GM23338 (cell line): ENCODE results near the gene RPH3AL.

Source experiments
- CREB1 ChIP-seq: fragments of 250-450 bp; sonication (Bioruptor Pico); IDR thresholded peaks from 2 replicates; pipeline ENCODE4 v1.5.0; 2020; ENCODE audit warnings: low read depth, mild to moderate bottlenecking, moderate library complexity
- EZH2 ChIP-seq: fragments of 200-600 bp; sonication (generic); IDR thresholded peaks from one replicate; pipeline ENCODE4 v1.8.0; 2017; ENCODE audit warnings: antibody characterized with exemption, mild to moderate bottlenecking, low read depth; ENCODE audit not compliant: unreplicated experiment
- NANOG ChIP-seq: IDR thresholded peaks from 2 replicates; pipeline ENCODE4 v1.6.1; 2016; ENCODE audit warnings: antibody characterized with exemption, borderline replicate concordance
- POLR2AphosphoS5 ChIP-seq: IDR thresholded peaks from 2 replicates; pipeline ENCODE4 v1.6.1; 2016; ENCODE audit warnings: antibody characterized with exemption, low read depth
- TF ChIP-seq, protein P1 (sequence below), 2 experiments: fragments of 200-600 bp in 1 of 2; sonication (generic) in 1 of 2; conservative IDR thresholded peaks; 2 replicates each; pipeline versions ENCODE4 v1.5.1 to v1.6.1; 2016 to 2017; ENCODE audit warnings: antibody characterized with exemption in 2 of 2, low read depth in 2 of 2, mild to moderate bottlenecking in 2 of 2, moderate library complexity in 1 of 2
- TF ChIP-seq, protein P2 (sequence below): IDR thresholded peaks from 2 replicates; pipeline ENCODE4 v1.6.1; 2016; ENCODE audit warnings: antibody characterized with exemption

DNA sequence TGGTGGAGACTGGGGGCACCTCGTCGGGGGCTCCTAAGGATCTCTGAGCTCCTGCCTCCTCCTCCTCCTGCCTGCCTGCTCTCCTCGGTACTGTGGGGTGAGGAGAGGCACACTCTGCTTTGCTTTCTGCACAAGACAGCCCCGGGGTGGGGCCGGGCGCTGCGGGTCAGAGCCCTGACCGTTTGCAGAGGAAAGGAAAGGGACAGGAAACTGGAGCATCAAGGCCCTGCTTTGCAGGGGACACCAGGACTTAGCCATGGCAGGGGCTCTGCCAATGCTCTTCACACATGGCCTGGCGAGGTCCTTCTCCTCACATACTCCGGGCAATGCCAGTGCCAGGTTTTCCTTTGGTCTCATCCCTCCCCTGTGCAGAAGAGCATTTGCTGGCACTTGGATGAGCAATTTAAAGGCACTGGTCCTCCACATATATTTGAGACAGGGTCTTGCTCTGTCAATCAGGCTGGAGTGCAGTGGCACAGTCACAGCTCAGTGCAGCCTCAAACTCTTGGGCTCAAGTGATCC lies 147.4 kb downstream of the RPH3AL start:
- no peak for TF ChIP-seq POLR2AphosphoS5
- TF ChIP-seq, protein P1, sequence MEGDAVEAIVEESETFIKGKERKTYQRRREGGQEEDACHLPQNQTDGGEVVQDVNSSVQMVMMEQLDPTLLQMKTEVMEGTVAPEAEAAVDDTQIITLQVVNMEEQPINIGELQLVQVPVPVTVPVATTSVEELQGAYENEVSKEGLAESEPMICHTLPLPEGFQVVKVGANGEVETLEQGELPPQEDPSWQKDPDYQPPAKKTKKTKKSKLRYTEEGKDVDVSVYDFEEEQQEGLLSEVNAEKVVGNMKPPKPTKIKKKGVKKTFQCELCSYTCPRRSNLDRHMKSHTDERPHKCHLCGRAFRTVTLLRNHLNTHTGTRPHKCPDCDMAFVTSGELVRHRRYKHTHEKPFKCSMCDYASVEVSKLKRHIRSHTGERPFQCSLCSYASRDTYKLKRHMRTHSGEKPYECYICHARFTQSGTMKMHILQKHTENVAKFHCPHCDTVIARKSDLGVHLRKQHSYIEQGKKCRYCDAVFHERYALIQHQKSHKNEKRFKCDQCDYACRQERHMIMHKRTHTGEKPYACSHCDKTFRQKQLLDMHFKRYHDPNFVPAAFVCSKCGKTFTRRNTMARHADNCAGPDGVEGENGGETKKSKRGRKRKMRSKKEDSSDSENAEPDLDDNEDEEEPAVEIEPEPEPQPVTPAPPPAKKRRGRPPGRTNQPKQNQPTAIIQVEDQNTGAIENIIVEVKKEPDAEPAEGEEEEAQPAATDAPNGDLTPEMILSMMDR (conservative IDR thresholded peaks at IDR 0.05; ENCODE audit: low read depth in 2 of 2), result no peak
- no peak for TF ChIP-seq NANOG
- no peak for TF ChIP-seq EZH2
- TF ChIP-seq, protein P2, sequence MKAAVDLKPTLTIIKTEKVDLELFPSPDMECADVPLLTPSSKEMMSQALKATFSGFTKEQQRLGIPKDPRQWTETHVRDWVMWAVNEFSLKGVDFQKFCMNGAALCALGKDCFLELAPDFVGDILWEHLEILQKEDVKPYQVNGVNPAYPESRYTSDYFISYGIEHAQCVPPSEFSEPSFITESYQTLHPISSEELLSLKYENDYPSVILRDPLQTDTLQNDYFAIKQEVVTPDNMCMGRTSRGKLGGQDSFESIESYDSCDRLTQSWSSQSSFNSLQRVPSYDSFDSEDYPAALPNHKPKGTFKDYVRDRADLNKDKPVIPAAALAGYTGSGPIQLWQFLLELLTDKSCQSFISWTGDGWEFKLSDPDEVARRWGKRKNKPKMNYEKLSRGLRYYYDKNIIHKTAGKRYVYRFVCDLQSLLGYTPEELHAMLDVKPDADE, result no peak
- TF ChIP-seq CREB1 (CRISPR knock-in tag), result no peak
